ENCODE measurements around the gene N4BP2. TPM values are rescaled to one million over a fixed set of nuclear protein-coding genes. Genes with fewer than 3 reads are reported as not detected.

N4BP2 gene
- total and polyA plus RNA-seq, 4 donors = 1.8 to 7.2 (median 4.6) TPM

GRCh38 chr4:40199999-40200874 is 143.6 kb downstream of the N4BP2 start:
- ATAC-seq (ENCODE audit: low FRiP score) (no peak), DNase-seq (no peak)
- Histone ChIP-seq H3K36me3 (ENCODE audit: control insufficient read depth in 1 of 2, insufficient read depth in 2 of 2, low read length in 1 of 2) (no peaks in the 10 kb centered on the region), H3K27me3 (ENCODE audit: control insufficient read depth in 1 of 2, insufficient read depth in 2 of 2, low read length in 1 of 2) (no peaks in the 10 kb centered on the region), H3K27ac (ENCODE audit: low read depth in 1 of 2, low read length in 2 of 2) (no peak overlapping the region), H3K4me3 (ENCODE audit: low read length in 2 of 2) (no peak overlapping the region), H3K4me1 (ENCODE audit: control insufficient read depth in 1 of 2, insufficient read depth in 2 of 2, low read length in 2 of 2) (no peaks in the 10 kb centered on the region), H3K9me3 (ENCODE audit: control insufficient read depth, low read length) (no peaks in the 10 kb centered on the region)
- intact Hi-C loops (cut with DNase I) = no loop called here
- WGBS, 2 donors = 78 to 81% methylated on average over 15 of the region's 15 CpGs

- Histone ChIP-seq H3K4me3 (ENCODE audit: low read length in 2 of 2) (no peak overlapping the region), H3K4me1 (ENCODE audit: control insufficient read depth in 1 of 2, insufficient read depth in 2 of 2, low read length in 2 of 2) (no peaks in the 10 kb centered on the region), H3K9me3 (ENCODE audit: control insufficient read depth, low read length) (no peaks in the 10 kb centered on the region), H3K36me3 (ENCODE audit: control insufficient read depth in 1 of 2, insufficient read depth in 2 of 2, low read length in 1 of 2) (no peaks in the 10 kb centered on the region), H3K27me3 (ENCODE audit: control insufficient read depth in 1 of 2, insufficient read depth in 2 of 2, low read length in 1 of 2) (no peaks in the 10 kb centered on the region), H3K27ac (ENCODE audit: low read depth in 1 of 2, low read length in 2 of 2) (no peak overlapping the region)
- DNase-seq = no peak
- ATAC-seq (ENCODE audit: low FRiP score) = no peak
- intact Hi-C loops (cut with DNase I) = no loop called here
- 67 to 70% methylated on average over 13 of the region's 13 CpGs for WGBS, 2 donors
Observed at GRCh38 chr4:40200875-40201801, 144.5 kb downstream of the N4BP2 start.

- H3K4me1 ChIP-seq (ENCODE audit: control insufficient read depth in 1 of 2, insufficient read depth in 2 of 2, low read length in 2 of 2) = no peaks in the 10 kb centered on the region
- no peaks in the 10 kb centered on the region for H3K27me3 ChIP-seq (ENCODE audit: control insufficient read depth in 1 of 2, insufficient read depth in 2 of 2, low read length in 1 of 2)
- no peak overlapping the region for H3K4me3 ChIP-seq (ENCODE audit: low read length in 2 of 2)
- H3K36me3 ChIP-seq (ENCODE audit: control insufficient read depth in 1 of 2, insufficient read depth in 2 of 2, low read length in 1 of 2) = no peaks in the 10 kb centered on the region
- intact Hi-C loops (cut with DNase I) = no loop called here
- H3K27ac ChIP-seq (ENCODE audit: low read depth in 1 of 2, low read length in 2 of 2) = no peak overlapping the region
- DNase-seq (no peak), ATAC-seq (ENCODE audit: low FRiP score) (no peak)
- WGBS, 2 donors = 92 to 93% methylated on average over 4 of the region's 4 CpGs
- no peaks in the 10 kb centered on the region for H3K9me3 ChIP-seq (ENCODE audit: control insufficient read depth, low read length)
Observed at GRCh38 chr4:40201898-40202297, 145.2 kb downstream of the N4BP2 start.

- Histone ChIP-seq H3K36me3 (ENCODE audit: control insufficient read depth in 1 of 2, insufficient read depth in 2 of 2, low read length in 1 of 2) (no peaks in the 10 kb centered on the region), H3K4me3 (ENCODE audit: low read length in 2 of 2) (no peak overlapping the region), H3K9me3 (ENCODE audit: control insufficient read depth, low read length) (no peaks in the 10 kb centered on the region), H3K27ac (ENCODE audit: low read depth in 1 of 2, low read length in 2 of 2) (no peak overlapping the region), H3K4me1 (ENCODE audit: control insufficient read depth in 1 of 2, insufficient read depth in 2 of 2, low read length in 2 of 2) (no peaks in the 10 kb centered on the region), H3K27me3 (ENCODE audit: control insufficient read depth in 1 of 2, insufficient read depth in 2 of 2, low read length in 1 of 2) (no peaks in the 10 kb centered on the region)
- no peak for DNase-seq
- no peak for ATAC-seq (ENCODE audit: low FRiP score)
- 85 to 90% methylated on average over 3 of the region's 3 CpGs for WGBS, 2 donors
- intact Hi-C loops (cut with DNase I) = no loop called here
Observed at GRCh38 chr4:40202474-40202873, 145.8 kb downstream of the N4BP2 start.

GRCh38 chr4:40204507-40205258 is 148.0 kb downstream of the N4BP2 start:
- H3K27ac ChIP-seq (ENCODE audit: low read depth in 1 of 2, low read length in 2 of 2) = no peak overlapping the region

GRCh38 chr4:40205259-40206198 is 148.9 kb downstream of the N4BP2 start:
- no peak for ATAC-seq (ENCODE audit: low FRiP score)
- no peaks in the 10 kb centered on the region for H3K27me3 ChIP-seq (ENCODE audit: control insufficient read depth in 1 of 2, insufficient read depth in 2 of 2, low read length in 1 of 2)
- intact Hi-C loops (cut with DNase I) = no loop called here
- H3K36me3 ChIP-seq (ENCODE audit: control insufficient read depth in 1 of 2, insufficient read depth in 2 of 2, low read length in 1 of 2) = no peaks in the 10 kb centered on the region
- 64 to 69% methylated on average over 6 of the region's 6 CpGs for WGBS, 2 donors
- no peaks in the 10 kb centered on the region for H3K9me3 ChIP-seq (ENCODE audit: control insufficient read depth, low read length)
- H3K4me1 ChIP-seq (ENCODE audit: control insufficient read depth in 1 of 2, insufficient read depth in 2 of 2, low read length in 2 of 2) = no peaks in the 10 kb centered on the region
- no peak overlapping the region for H3K27ac ChIP-seq (ENCODE audit: low read depth in 1 of 2, low read length in 2 of 2)
- no peak for DNase-seq
- H3K4me3 ChIP-seq (ENCODE audit: low read length in 2 of 2) = no peak overlapping the region

More at GRCh38 chr4:40204507-40205258, 148.0 kb downstream of the N4BP2 start:
- no peak overlapping the region for H3K4me3 ChIP-seq (ENCODE audit: low read length in 2 of 2)
- intact Hi-C loops (cut with DNase I) = no loop called here
- no peaks in the 10 kb centered on the region for H3K27me3 ChIP-seq (ENCODE audit: control insufficient read depth in 1 of 2, insufficient read depth in 2 of 2, low read length in 1 of 2)
- no peak for ATAC-seq (ENCODE audit: low FRiP score)
- no peaks in the 10 kb centered on the region for H3K9me3 ChIP-seq (ENCODE audit: control insufficient read depth, low read length)
- WGBS, 2 donors = 87 to 88% methylated on average over 9 of the region's 9 CpGs
- H3K36me3 ChIP-seq (ENCODE audit: control insufficient read depth in 1 of 2, insufficient read depth in 2 of 2, low read length in 1 of 2) = no peaks in the 10 kb centered on the region
- no peak for DNase-seq
- H3K4me1 ChIP-seq (ENCODE audit: control insufficient read depth in 1 of 2, insufficient read depth in 2 of 2, low read length in 2 of 2) = no peaks in the 10 kb centered on the region

- no peaks in the 10 kb centered on the region for H3K27me3 ChIP-seq (ENCODE audit: control insufficient read depth in 1 of 2, insufficient read depth in 2 of 2, low read length in 1 of 2)
- no peaks in the 10 kb centered on the region for H3K9me3 ChIP-seq (ENCODE audit: control insufficient read depth, low read length)
- intact Hi-C loops (cut with DNase I) = no loop called here
- H3K36me3 ChIP-seq (ENCODE audit: control insufficient read depth in 1 of 2, insufficient read depth in 2 of 2, low read length in 1 of 2) = no peaks in the 10 kb centered on the region
- H3K4me1 ChIP-seq (ENCODE audit: control insufficient read depth in 1 of 2, insufficient read depth in 2 of 2, low read length in 2 of 2) = no peaks in the 10 kb centered on the region
- no peak overlapping the region for H3K27ac ChIP-seq (ENCODE audit: low read depth in 1 of 2, low read length in 2 of 2)
- ATAC-seq (ENCODE audit: low FRiP score) (no peak), DNase-seq (no peak)
- no peak overlapping the region for H3K4me3 ChIP-seq (ENCODE audit: low read length in 2 of 2)
- WGBS, 2 donors = 69 to 72% methylated on average over 2 of the region's 2 CpGs
Observed at GRCh38 chr4:40206426-40206825, 149.8 kb downstream of the N4BP2 start.
